Mesothelial cell of epicardium (in vitro differentiated cells): ENCODE results near the gene MORN3. TPM values are rescaled to one million over a fixed set of nuclear protein-coding genes. Genes with fewer than 3 reads are reported as not detected.
"Not testable (repeated sequence)": the region's sequence is repeated elsewhere in the genome, so short reads cannot be mapped to it uniquely, and the experiment has no call there.

Source experiments
- DNase-seq, 2 experiments: peaks; one replicate each; pipeline ENCODE4 v3.0.0; 2021; ENCODE audit warnings: low spot score in 2 of 2; ENCODE audit not compliant: unreplicated experiment in 2 of 2
- H3K27ac Mint-ChIP-seq: 2 replicates; pipeline ENCODE4 v1.8.0; 2021; ENCODE audit warnings: mixed read lengths
- H3K27me3 Mint-ChIP-seq: 2 replicates; pipeline ENCODE4 v1.8.0; 2021; ENCODE audit warnings: low read depth, mixed read lengths
- H3K36me3 Mint-ChIP-seq: 2 replicates; pipeline ENCODE4 v1.8.0; 2021; ENCODE audit warnings: mixed read lengths
- H3K4me1 Mint-ChIP-seq: 2 replicates; pipeline ENCODE4 v1.8.0; 2021; ENCODE audit warnings: mixed read lengths
- H3K4me3 Mint-ChIP-seq: 2 replicates; pipeline ENCODE4 v1.8.0; 2021; ENCODE audit warnings: mild to moderate bottlenecking, moderate library complexity, mixed read lengths
- H3K9me3 Mint-ChIP-seq: 2 replicates; pipeline ENCODE4 v1.8.0; 2021; ENCODE audit warnings: mixed read lengths
- total RNA-seq: library from RNA; stranded (reverse); gene quantifications from 3 replicates; pipeline ENCODE4 v1.2.1, GENCODE V29; 2021
- TF ChIP-seq, protein P1 (sequence below): fragments of 200-600 bp; sonication (generic); IDR thresholded peaks from one replicate; pipeline ENCODE4 v1.5.0; 2021; ENCODE audit warnings: antibody characterized with exemption; ENCODE audit not compliant: unreplicated experiment

The MORN3 gene
- total RNA-seq, 1 donor from 2014 or later, result 0.69 TPM

DNA sequence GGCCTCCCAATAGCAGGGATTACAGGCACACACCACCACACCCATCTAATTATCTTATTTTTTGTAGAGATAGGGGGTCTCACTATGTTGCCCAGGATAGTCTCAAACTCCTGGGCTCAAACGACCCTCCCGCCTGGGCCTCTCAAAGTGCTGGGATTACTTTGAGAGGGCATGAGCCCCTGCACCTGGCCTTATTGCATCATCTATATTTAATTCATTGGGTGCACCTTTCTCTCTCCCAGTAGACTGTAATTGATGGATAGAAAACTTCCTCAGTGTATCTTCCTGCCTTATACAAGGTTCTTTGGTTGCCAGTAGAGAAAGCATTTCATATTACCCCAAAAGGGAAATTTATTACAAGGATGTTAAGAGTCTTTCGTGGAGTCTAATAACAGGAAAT, 8.9 kb upstream of the MORN3 start:
- H3K27me3 Mint-ChIP-seq, result no peaks in the 10 kb centered on the region
- H3K27ac Mint-ChIP-seq, result no peak overlapping the region
- H3K9me3 Mint-ChIP-seq, result no peaks in the 10 kb centered on the region
- H3K4me1 Mint-ChIP-seq, result peaks cover 16% of the 10 kb centered on the region
- no peak overlapping the region for H3K4me3 Mint-ChIP-seq
- TF ChIP-seq, protein P1, sequence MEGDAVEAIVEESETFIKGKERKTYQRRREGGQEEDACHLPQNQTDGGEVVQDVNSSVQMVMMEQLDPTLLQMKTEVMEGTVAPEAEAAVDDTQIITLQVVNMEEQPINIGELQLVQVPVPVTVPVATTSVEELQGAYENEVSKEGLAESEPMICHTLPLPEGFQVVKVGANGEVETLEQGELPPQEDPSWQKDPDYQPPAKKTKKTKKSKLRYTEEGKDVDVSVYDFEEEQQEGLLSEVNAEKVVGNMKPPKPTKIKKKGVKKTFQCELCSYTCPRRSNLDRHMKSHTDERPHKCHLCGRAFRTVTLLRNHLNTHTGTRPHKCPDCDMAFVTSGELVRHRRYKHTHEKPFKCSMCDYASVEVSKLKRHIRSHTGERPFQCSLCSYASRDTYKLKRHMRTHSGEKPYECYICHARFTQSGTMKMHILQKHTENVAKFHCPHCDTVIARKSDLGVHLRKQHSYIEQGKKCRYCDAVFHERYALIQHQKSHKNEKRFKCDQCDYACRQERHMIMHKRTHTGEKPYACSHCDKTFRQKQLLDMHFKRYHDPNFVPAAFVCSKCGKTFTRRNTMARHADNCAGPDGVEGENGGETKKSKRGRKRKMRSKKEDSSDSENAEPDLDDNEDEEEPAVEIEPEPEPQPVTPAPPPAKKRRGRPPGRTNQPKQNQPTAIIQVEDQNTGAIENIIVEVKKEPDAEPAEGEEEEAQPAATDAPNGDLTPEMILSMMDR, result no peak
- DNase-seq, result no peak
- no peaks in the 10 kb centered on the region for H3K36me3 Mint-ChIP-seq

DNA sequence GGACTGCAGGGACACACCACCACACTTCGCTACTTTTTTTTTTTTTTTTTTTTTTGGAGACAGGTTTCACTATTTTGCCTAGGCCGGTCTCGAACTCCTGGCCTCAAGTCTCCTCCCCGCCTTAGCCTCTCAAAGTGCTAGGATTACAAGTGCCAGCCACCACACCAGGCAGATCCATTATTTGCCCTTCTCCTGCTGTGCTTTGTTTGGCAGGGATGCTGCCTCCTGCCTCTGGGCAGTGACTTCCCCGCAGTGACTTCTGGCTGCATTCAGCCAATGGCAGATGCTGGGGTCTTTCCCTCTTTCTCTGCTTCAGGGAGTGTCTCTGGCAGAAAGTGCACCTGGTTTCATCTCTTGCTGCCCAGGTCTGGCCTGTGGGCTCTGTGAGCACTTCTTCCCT, 6.7 kb upstream of the MORN3 start:
- TF ChIP-seq, protein P1, result no peak

DNA sequence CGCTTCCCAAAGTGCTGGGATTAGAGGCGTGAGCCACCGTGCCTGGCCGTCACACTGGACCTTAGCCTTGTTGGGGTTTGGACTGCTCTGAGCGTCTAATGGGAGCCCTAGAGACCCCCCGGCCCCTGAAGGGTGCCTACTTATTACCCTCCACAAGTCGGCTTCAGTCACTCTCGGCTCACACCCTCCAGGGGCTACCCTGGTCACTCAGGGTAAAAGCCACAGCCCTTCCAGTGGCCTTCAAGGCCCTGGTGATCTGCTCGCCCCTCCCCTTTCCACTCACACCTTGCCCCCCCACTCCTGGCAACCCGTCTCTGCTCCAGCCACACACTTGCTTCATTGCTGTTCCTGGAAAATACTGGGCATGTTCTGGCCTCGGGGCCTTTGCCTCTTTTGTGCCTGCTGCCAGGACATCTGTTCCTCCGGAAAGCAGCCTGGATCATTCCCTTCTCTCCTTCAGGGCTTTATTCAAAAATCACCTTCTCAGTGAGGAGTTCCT, 3.6 kb upstream of the MORN3 start:
- TF ChIP-seq, protein P1, result no peak
- Mint-ChIP-seq H3K36me3 (no peaks in the 10 kb centered on the region), H3K27me3 (no peaks in the 10 kb centered on the region), H3K4me3 (peak overlapping the region; percentile 80), H3K9me3 (no peaks in the 10 kb centered on the region), H3K4me1 (peaks cover 12% of the 10 kb centered on the region), H3K27ac (peak overlapping the region; percentile 73)
- DNase-seq, result no peak

More for the DNA sequence above, 6.7 kb upstream of the MORN3 start:
- DNase-seq, result no peak
- Mint-ChIP-seq H3K27me3 (no peaks in the 10 kb centered on the region), H3K36me3 (no peaks in the 10 kb centered on the region), H3K27ac (no peak overlapping the region), H3K9me3 (no peaks in the 10 kb centered on the region), H3K4me3 (no peak overlapping the region), H3K4me1 (peaks cover 21% of the 10 kb centered on the region)

DNA sequence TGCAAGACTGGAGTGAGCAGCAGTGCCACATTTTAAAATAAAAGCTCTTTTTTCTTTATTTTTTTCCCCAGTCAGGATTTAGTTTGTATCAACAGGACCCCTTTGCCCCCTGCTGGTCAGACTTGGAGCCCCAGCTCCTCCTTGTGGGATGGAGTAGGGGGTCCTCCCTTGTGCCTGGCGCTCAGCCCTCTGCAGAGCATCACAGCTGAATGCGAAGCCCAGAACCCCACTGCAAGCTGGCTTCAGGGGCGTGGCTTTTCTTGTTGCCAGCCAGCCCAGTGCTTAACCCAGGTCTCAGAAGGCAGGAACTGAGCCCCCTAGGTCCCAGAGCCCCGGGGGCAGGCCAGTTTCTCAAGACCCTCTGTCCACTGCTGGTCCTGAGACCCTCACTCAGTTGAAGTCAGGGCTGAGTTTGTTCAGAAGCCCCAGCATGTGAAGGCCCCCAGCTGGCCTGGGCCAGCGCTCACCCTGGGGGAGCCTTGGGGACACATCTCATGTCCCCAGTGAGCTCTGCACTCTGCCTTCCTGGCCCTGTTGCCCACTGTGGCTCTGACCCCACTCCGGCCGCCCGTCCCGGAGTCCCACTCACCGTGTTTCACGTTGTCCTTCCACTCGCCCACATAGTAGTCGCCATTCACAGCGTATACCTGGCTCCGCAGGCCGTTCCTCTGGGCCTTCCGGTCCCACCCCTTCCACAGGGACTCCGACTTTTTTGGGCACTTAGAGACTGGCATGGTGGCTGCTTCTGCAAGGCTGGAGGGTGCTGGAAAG, 519 bp downstream of the MORN3 start:
- Mint-ChIP-seq H3K27ac (peak overlapping the region; percentile 4), H3K4me1 (peaks cover 12% of the 10 kb centered on the region), H3K36me3 (no peaks in the 10 kb centered on the region), H3K4me3 (no peak overlapping the region), H3K27me3 (no peaks in the 10 kb centered on the region), H3K9me3 (no peaks in the 10 kb centered on the region)
- peak; percentile 53 to 77 for DNase-seq
- TF ChIP-seq, protein P1, result peak; percentile 86

DNA sequence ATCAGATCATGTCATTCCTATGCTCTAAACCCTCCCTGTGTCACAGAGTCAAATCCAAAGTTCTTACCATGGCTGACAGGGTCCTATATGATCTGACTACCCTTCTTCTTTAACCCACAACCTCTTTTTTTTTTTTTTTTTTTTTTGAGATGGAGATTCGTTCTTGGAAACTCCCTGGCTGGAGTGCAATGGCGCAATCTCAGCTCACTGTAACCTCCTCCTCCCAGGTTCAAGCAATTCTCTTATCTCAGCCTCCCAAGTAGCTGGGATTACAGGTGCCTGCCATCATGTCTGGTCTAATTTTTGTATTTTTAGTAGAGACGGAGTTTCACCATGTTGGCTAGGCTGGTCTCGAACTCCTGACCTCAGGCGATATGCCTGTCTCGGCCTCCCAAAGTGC, 2.6 kb downstream of the MORN3 start:
- H3K36me3 Mint-ChIP-seq, H3K4me1 Mint-ChIP-seq, H3K27ac Mint-ChIP-seq, DNase-seq, H3K4me3 Mint-ChIP-seq, H3K9me3 Mint-ChIP-seq, H3K27me3 Mint-ChIP-seq: not testable (repeated sequence)

DNA sequence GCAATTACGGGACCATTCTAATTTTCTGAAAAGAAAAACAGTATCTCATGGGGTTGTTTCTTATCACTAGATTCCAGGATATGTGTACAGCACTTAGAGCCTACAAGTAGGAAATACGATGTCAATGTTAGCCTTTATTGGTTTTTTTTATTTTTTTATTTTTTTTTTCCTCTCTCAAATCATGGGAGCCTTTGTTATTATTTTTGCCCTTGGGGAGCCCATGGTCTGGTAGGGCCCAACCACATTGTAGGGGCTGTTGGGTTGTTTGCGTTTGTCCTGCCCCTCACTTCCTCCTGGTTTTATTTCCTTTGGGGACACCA, 5.9 kb downstream of the MORN3 start:
- TF ChIP-seq, protein P1, result no peak
- DNase-seq, result no peak
- Mint-ChIP-seq H3K4me3 (no peak overlapping the region), H3K27ac (no peak overlapping the region), H3K4me1 (peaks cover 10% of the 10 kb centered on the region), H3K36me3 (no peaks in the 10 kb centered on the region), H3K9me3 (no peaks in the 10 kb centered on the region), H3K27me3 (no peaks in the 10 kb centered on the region)

DNA sequence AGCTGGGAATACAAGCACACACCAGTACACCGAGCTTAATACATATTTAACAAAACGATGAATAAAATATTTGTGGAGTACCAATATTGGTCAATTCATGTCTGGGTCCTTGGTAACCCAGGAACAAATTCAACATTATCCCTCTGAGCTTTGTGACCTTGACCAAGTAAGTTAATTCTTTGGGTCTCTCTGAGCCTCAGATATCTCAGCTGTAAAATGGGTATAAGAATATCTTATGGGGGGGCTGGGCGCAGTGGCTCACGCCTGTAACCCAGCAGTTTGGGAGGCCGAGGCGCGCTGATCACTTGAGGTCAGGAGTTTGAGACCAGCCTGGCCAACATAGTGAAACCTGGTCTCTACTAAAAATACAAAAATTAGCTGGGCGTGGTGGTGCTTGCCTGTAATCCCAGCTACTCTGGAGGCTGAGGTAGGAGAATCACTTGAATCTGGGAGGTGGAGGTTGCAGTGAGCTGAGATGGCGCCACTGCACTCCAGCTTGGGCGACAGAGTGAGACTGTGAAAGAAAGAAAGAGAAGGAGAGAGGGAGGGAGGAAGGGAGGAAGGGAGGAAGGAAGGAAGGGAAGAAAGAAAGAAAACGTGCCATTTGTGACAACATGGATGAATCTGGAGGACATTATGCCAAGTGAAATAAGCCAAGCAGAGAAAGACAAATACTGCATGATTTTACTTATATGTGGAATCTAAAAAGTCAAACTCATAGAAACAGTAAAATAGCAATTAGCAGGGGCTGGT, 7.9 kb downstream of the MORN3 start:
- DNase-seq, H3K27ac Mint-ChIP-seq, H3K36me3 Mint-ChIP-seq, H3K4me3 Mint-ChIP-seq, H3K9me3 Mint-ChIP-seq, H3K27me3 Mint-ChIP-seq: not testable (repeated sequence)
- peaks cover 24% of the 10 kb centered on the region for H3K4me1 Mint-ChIP-seq
